ENCODE results near the gene C18orf54.

C18orf54 gene

GRCh38 chr18:54426085-54426665 lies 68.5 kb downstream of the C18orf54 start:
- Histone ChIP-seq H3K9me3 (ENCODE audit: insufficient read depth, low read length) (no peaks in the 10 kb centered on the region), H3K27ac (ENCODE audit: low read length) (no peak overlapping the region), H2AFZ (ENCODE audit: low read depth, low read length) (no peak overlapping the region), H3K4me3 (ENCODE audit: low read length) (no peak overlapping the region), H3K9ac (ENCODE audit: low read length) (no peak overlapping the region), H3K4me2 (ENCODE audit: low read length) (no peak overlapping the region), H3K79me2 (ENCODE audit: low read length) (no peaks in the 10 kb centered on the region), H3K4me1 (ENCODE audit: low read length) (no peaks in the 10 kb centered on the region), H3K27me3 (ENCODE audit: low read depth, low read length) (no peaks in the 10 kb centered on the region), H4K20me1 (ENCODE audit: insufficient read depth, low read length) (no peaks in the 10 kb centered on the region), H3K36me3 (replicated peaks; ENCODE audit: low read depth, low read length) (no peaks in the 10 kb centered on the region)
- TF ChIP-seq CTCF (IDR thresholded peaks at IDR 0.05; ENCODE audit: low read depth, low read length), result no peak
- TF ChIP-seq EZH2phosphoT487 (IDR thresholded peaks at IDR 0.05; ENCODE audit: low read depth), result no peak

Data from OCI-LY3 (cell line).